K562 (cell line): ENCODE data around the gene LCLAT1. TPM values are rescaled to one million over a fixed set of nuclear protein-coding genes. Genes with fewer than 3 reads are reported as not detected.

Experiments used
- ATAC-seq: fragments of 200-7000 bp; cut with Tn5 transposase; 3 replicates; pipeline ENCODE4 v1.9.1; 2020; ENCODE audit warnings: moderate library complexity
- BruUV-seq: library from RNA; stranded (reverse); fragments of 400-500 nt; replicated peaks from 2 replicates; lab custom pipeline; 2021; lab: Mats Ljungman, UMichigan
- CTCF ChIA-PET: fragments of 300-600 bp; formaldehyde crosslinking; extraction: SDS; loops from one replicate; lab custom pipeline; 2021; ENCODE audit warnings: low intra/inter-chr PET ratio; lab: Yijun Ruan, JAX
- POLR2A ChIA-PET: fragments of 300-600, 350-650 bp; sonication (Branson Sonifier 250); formaldehyde crosslinking; extraction: SDS; loops from one replicate; lab custom pipeline; 2021; ENCODE audit warnings: antibody characterized with exemption, inconsistent platforms; lab: Yijun Ruan, JAX
- DNase-seq, 4 experiments: peaks; one replicate each; pipeline versions ENCODE4 v3.0.0 to v3.0.0-alpha.2; 2011 to 2018; ENCODE audit warnings: low spot score in 3 of 4, mixed read lengths in 3 of 4; ENCODE audit errors: extremely low read depth in 1 of 4
- FAIRE-seq: peaks from 2 replicates; lab custom pipeline; 2011; peaks lifted over from hg19 to GRCh38; lab: Jason Lieb, UNC
- H2AFZ ChIP-seq: 2 replicates; pipeline ENCODE4 v1.6.0; 2011; ENCODE audit warnings: low read depth, low read length, control low read depth, inconsistent platforms
- H3K27ac ChIP-seq: fragments of 200-600 bp; 3 replicates; pipeline ENCODE4 v1.8.0; 2011; ENCODE audit warnings: low read depth, mild to moderate bottlenecking, control low read depth, inconsistent platforms, low read length, moderate library complexity, mixed read lengths; ENCODE audit errors: extremely low read depth
- H3K27me3 ChIP-seq, 2 experiments: fragments of 300-600 bp in 1 of 2; 2 replicates in 1 of 2; 3 replicates in 1 of 2; pipeline versions ENCODE4 v1.6.0 to v1.8.0; 2011; ENCODE audit warnings: inconsistent platforms in 2 of 2, low read length in 2 of 2, mild to moderate bottlenecking in 1 of 2, mixed read lengths in 1 of 2, moderate library complexity in 1 of 2; ENCODE audit not compliant: control insufficient read depth in 2 of 2, insufficient read depth in 2 of 2
- H3K36me3 ChIP-seq: fragments of 300-600 bp; 3 replicates; pipeline ENCODE4 v1.8.0; 2011; ENCODE audit warnings: mild to moderate bottlenecking, low read length, inconsistent platforms; ENCODE audit not compliant: control insufficient read depth, insufficient read depth
- H3K4me1 ChIP-seq, 2 experiments: fragments of 200-600 bp in 1 of 2; replicated peaks in 1 of 2; 2 replicates in 1 of 2; 3 replicates in 1 of 2; pipeline versions ENCODE4 v1.5.1 to v1.8.0; 2011; ENCODE audit warnings: inconsistent platforms in 2 of 2, low read length in 2 of 2, mild to moderate bottlenecking in 1 of 2, mixed read lengths in 1 of 2, moderate library complexity in 1 of 2; ENCODE audit not compliant: control insufficient read depth in 2 of 2, insufficient read depth in 2 of 2
- H3K4me2 ChIP-seq: 2 replicates; pipeline ENCODE4 v1.6.1; 2011; ENCODE audit warnings: low read length, control low read depth, inconsistent platforms, mixed read lengths; ENCODE audit not compliant: insufficient read depth
- H3K4me3 ChIP-seq: fragments of 200-600 bp; sonication (generic), shearing (Covaris generic); 2 replicates; pipeline ENCODE4 v1.5.1; 2016; ENCODE audit warnings: control low read depth, inconsistent platforms
- H3K79me2 ChIP-seq: fragments of 200-600 bp; 3 replicates; pipeline ENCODE4 v1.8.0; 2011; ENCODE audit warnings: low read length, inconsistent platforms; ENCODE audit not compliant: control insufficient read depth, insufficient read depth
- H3K9ac ChIP-seq, 2 experiments: 2 replicates each; pipeline versions ENCODE4 v1.6.0 to v1.6.1; 2011; ENCODE audit warnings: low read depth in 2 of 2, low read length in 2 of 2, control low read depth in 1 of 2, inconsistent platforms in 1 of 2, mild to moderate bottlenecking in 1 of 2, mixed read lengths in 1 of 2; ENCODE audit not compliant: insufficient read depth in 1 of 2
- H3K9me1 ChIP-seq: one replicate; pipeline ENCODE4 v1.6.0; 2011; ENCODE audit warnings: inconsistent platforms, mild to moderate bottlenecking, low read length, moderate library complexity; ENCODE audit not compliant: control insufficient read depth, insufficient read depth
- H3K9me3 ChIP-seq: replicated peaks from 2 replicates; pipeline ENCODE4 v1.5.1; 2011; ENCODE audit warnings: low read depth, low read length, inconsistent platforms; ENCODE audit not compliant: control insufficient read depth, insufficient read depth
- H4K20me1 ChIP-seq: replicated peaks from 2 replicates; pipeline ENCODE4 v1.6.1; 2011; ENCODE audit warnings: low read length, inconsistent platforms, mixed read lengths; ENCODE audit not compliant: control insufficient read depth, insufficient read depth
- C11orf30 ChIP-seq: fragments of 450-650 bp; IDR thresholded peaks from 2 replicates; pipeline ENCODE4 v1.6.1; 2016; ENCODE audit warnings: low read depth, mild to moderate bottlenecking
- NFIC ChIP-seq: fragments of 450-650 bp; IDR thresholded peaks from 2 replicates; pipeline ENCODE4 v1.6.1; 2017; ENCODE audit warnings: mild to moderate bottlenecking, inconsistent platforms
- SP2 ChIP-seq: IDR thresholded peaks from 2 replicates; pipeline ENCODE4 v1.6.1; 2011; ENCODE audit warnings: mild to moderate bottlenecking, low read depth, low read length, moderate library complexity; ENCODE audit not compliant: poor library complexity, severe bottlenecking; ENCODE audit errors: extremely low read depth
- ZNF316 ChIP-seq: fragments of 450-650 bp; IDR thresholded peaks from 2 replicates; pipeline ENCODE4 v1.6.1; 2016
- WGBS: fragments of 100-300 bp; shearing (Covaris generic); methylation state at CpG from one replicate; pipeline ENCODE4 v1.1.6; 2016; ENCODE audit warnings: low coverage, mixed read lengths; ENCODE audit not compliant: insufficient coverage; ENCODE audit errors: missing lambda C conversion rate; 5-methylcytosine and 5-hydroxymethylcytosine counted together
- in situ Hi-C: fragments of 300-500 bp; cut with MboI; formaldehyde crosslinking; loops from 4 replicates; pipeline ENCODE4 v1.15.0; 2018; ENCODE audit warnings: inconsistent platforms, mixed read lengths
- intact Hi-C: fragments of 100-400 bp; cut with micrococcal nuclease; formaldehyde crosslinking; loops from 2 replicates; pipeline ENCODE4 v1.14.2; 2022
- polyA plus RNA-seq, 8 experiments: library from polyadenylated mRNA; depleted of rRNA in 4 of 8; stranded (reverse) in 5 of 8; unstranded in 3 of 8; fragments of >200 nt; fragmentation: Nextera tagmentation in 2 of 8; fragmentation: Illumina TruSeq in 1 of 8; extraction: Ambion mirVana in 2 of 8; extraction: Trizol in 1 of 8; gene quantifications; 2 replicates each; pipeline versions ENCODE4 v1.2.1 to v1.2.3, GENCODE V29; 2011 to 2014; ENCODE audit warnings: inconsistent platforms in 1 of 8, missing spikeins in 1 of 8
- total RNA-seq, 7 experiments: library from RNA; depleted of rRNA in 6 of 7; stranded (reverse); fragments of >200 nt in 6 of 7; fragmentation: Illumina TruSeq in 2 of 7; extraction: Trizol in 2 of 7; gene quantifications; 2 replicates each; pipeline versions ENCODE4 v1.2.1 to v1.2.3, GENCODE V29; 2011 to 2021; ENCODE audit warnings: low replicate concordance in 1 of 7
- TF ChIP-seq, protein P1 (sequence below): IDR thresholded peaks from 2 replicates; pipeline ENCODE4 v1.6.1; 2012; ENCODE audit warnings: low read depth, low read length, improper control_type of control experiment, borderline replicate concordance

The LCLAT1 gene
- total and polyA plus RNA-seq, 9 of the 15 experiments (the other 6 are each of a cell fraction or from before 2014, with no cell fraction given): 8.9 to 63.3 (median 25.4) TPM

DNA sequence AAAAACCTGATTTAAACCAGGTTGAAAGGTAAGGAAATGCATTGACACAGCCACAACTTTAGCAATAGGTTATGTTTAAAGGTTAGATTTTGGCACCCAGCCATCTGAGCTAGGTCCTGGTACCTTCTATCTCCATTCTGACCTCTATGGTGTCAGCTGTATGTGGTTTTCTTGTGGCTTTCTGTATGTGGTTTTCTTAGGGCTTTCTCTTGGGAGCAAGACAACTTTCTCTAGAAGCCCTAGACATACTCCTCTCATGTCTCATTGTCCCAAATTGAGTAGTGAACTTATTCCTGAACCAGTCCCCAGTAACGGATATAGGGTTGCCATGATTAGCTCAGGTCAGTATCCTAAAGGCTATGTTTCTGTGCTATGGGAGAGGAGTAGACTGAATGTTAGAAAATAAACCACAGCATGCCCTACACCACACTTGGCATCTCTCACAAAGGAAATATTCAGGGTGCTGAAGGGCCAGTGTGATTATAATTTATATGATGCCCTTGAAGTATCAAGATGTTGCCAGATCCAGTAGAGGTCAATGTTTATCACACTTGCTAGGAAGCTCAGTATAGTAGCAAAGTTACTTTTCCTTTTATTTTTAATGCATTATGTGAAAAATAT lies 184.1 kb downstream of the LCLAT1 start:
- H3K27me3 ChIP-seq: no peaks in the 10 kb centered on the region
- no peak overlapping the region for H2AFZ ChIP-seq
- peak; percentile 35 for FAIRE-seq
- no peaks in the 10 kb centered on the region for H3K4me1 ChIP-seq
- H3K4me3 ChIP-seq: no peak overlapping the region
- H3K36me3 ChIP-seq: no peaks in the 10 kb centered on the region
- intact Hi-C loops (no loop called here), in situ Hi-C loops (no loop called here)
- no peaks in the 10 kb centered on the region for H3K9me1 ChIP-seq
- ATAC-seq: no peak
- H3K9ac ChIP-seq: no peak overlapping the region
- DNase-seq: peak in 1 of 4 experiments; percentile 26
- WGBS: 88% methylated on average over 1 of the region's 1 CpG
- H3K9me3 ChIP-seq: no peaks in the 10 kb centered on the region
- H4K20me1 ChIP-seq: no peaks in the 10 kb centered on the region
- no peaks in the 10 kb centered on the region for H3K79me2 ChIP-seq
- peak; percentile 80 for TF ChIP-seq NFIC
- TF ChIP-seq, protein P1, sequence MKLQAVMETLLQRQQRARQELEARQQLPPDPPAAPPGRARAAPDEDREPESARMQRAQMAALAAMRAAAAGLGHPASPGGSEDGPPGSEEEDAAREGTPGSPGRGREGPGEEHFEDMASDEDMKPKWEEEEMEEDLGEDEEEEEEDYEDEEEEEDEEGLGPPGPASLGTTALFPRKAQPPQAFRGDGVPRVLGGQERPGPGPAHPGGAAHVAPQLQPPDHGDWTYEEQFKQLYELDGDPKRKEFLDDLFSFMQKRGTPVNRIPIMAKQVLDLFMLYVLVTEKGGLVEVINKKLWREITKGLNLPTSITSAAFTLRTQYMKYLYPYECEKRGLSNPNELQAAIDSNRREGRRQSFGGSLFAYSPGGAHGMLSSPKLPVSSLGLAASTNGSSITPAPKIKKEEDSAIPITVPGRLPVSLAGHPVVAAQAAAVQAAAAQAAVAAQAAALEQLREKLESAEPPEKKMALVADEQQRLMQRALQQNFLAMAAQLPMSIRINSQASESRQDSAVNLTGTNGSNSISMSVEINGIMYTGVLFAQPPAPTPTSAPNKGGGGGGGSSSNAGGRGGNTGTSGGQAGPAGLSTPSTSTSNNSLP: no peak
- no peak overlapping the region for H3K27ac ChIP-seq
- CTCF ChIA-PET: no interaction called here
- H3K4me2 ChIP-seq: no peak overlapping the region
- POLR2A ChIA-PET: interaction anchor here (0.6 to 1.3 kb wide), 2 partner anchors 15 to 30 kb away, joined by 3 to 4 read pairs; no protein-coding TSS in a partner anchor
- no TSS peak for BruUV-seq

DNA sequence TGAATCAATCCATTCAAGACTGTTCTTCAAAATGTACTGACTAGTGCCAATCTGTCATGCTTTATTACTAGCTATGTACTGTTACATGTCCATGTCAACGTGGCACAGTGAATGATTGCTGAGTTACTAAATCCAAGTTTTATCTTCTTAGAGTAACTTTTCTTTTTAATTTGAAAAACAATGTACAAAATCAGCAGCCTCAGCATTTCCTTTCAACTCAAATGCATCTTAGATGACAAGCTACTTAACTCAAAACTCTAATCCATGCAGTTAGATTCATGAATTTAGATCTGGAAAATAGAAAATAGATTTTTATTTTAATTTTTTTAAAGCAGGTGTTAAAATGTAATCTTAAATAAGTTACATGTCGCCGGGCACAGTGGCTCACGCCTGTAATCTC lies 186.0 kb downstream of the LCLAT1 start:
- Histone ChIP-seq H3K9ac (no peak overlapping the region), H3K9me3 (no peaks in the 10 kb centered on the region), H4K20me1 (no peaks in the 10 kb centered on the region), H2AFZ (no peak overlapping the region), H3K79me2 (no peaks in the 10 kb centered on the region), H3K27me3 (no peaks in the 10 kb centered on the region), H3K4me2 (no peak overlapping the region), H3K4me1 (no peaks in the 10 kb centered on the region), H3K9me1 (no peaks in the 10 kb centered on the region), H3K27ac (no peak overlapping the region), H3K4me3 (no peak overlapping the region), H3K36me3 (no peaks in the 10 kb centered on the region)
- no TSS peak for BruUV-seq
- DNase-seq (no peak), ATAC-seq (no peak), FAIRE-seq (no peak)
- TF ChIP-seq ZNF316: peak; percentile 72
- no peak for TF ChIP-seq SP2
- TF ChIP-seq C11orf30: peak; percentile 29; the same call in 1 of the 2 replicates
- WGBS: 86% methylated on average over 4 of the region's 4 CpGs
- in situ Hi-C loops (no loop called here), intact Hi-C loops (no loop called here)
- ChIA-PET CTCF (no interaction called here), POLR2A (no interaction called here)
